8988T (cell line): ENCODE results near the gene CCDC40.

Source experiments
- DNase-seq: peaks from one replicate; pipeline ENCODE4 v3.0.0; 2011

Gene CCDC40

GRCh38 chr17:80104321-80104955, 68.0 kb downstream of the CCDC40 start:
- no peak for DNase-seq

- no peak for DNase-seq
Measured at GRCh38 chr17:80104956-80105375, 68.5 kb downstream of the CCDC40 start.

- DNase-seq, result no peak
Measured at GRCh38 chr17:80105762-80106161, 69.3 kb downstream of the CCDC40 start.

GRCh38 chr17:80106176-80106575, 69.7 kb downstream of the CCDC40 start:
- no peak for DNase-seq

GRCh38 chr17:80106751-80107150, 70.3 kb downstream of the CCDC40 start:
- no peak for DNase-seq

- no peak for DNase-seq
Measured at GRCh38 chr17:80107231-80108021, 71.0 kb downstream of the CCDC40 start.

- DNase-seq, result no peak
Measured at GRCh38 chr17:80108036-80108971, 71.9 kb downstream of the CCDC40 start.

GRCh38 chr17:80109066-80109660, 72.7 kb downstream of the CCDC40 start:
- no peak for DNase-seq

- no peak for DNase-seq
Measured at GRCh38 chr17:80109713-80110446, 73.4 kb downstream of the CCDC40 start.

- no peak for DNase-seq
Measured at GRCh38 chr17:80110447-80110812, 74.0 kb downstream of the CCDC40 start.

- DNase-seq, result no peak
Measured at GRCh38 chr17:80110927-80111701, 74.7 kb downstream of the CCDC40 start.

- no peak for DNase-seq
Measured at GRCh38 chr17:80111702-80112470, 75.4 kb downstream of the CCDC40 start.

GRCh38 chr17:80112471-80113032, 76.1 kb downstream of the CCDC40 start:
- no peak for DNase-seq

- no peak for DNase-seq
Measured at GRCh38 chr17:80113033-80113484, 76.6 kb downstream of the CCDC40 start.

- no peak for DNase-seq
Measured at GRCh38 chr17:80114758-80115157, 78.3 kb downstream of the CCDC40 start.

- DNase-seq, result no peak
Measured at GRCh38 chr17:80115159-80115558, 78.7 kb downstream of the CCDC40 start.

- DNase-seq, result no peak
Measured at GRCh38 chr17:80116276-80116920, 80.0 kb downstream of the CCDC40 start.

GRCh38 chr17:80116921-80117380, 80.5 kb downstream of the CCDC40 start:
- no peak for DNase-seq
